ENCODE measurements around the gene GLCE. TPM values are rescaled to one million over a fixed set of nuclear protein-coding genes. Genes with fewer than 3 reads are reported as not detected.
A peak's percentile ranks its signal among the peaks of the same experiment; 100 is the strongest.

Gene GLCE
- total RNA-seq, 1 experiment from 2014 or later = 7.5 TPM

GRCh38 chr15:69126054-69126469 lies 34.4 kb upstream of the GLCE start:
- Mint-ChIP-seq H3K36me3 (ENCODE audit: insufficient read depth, unreplicated experiment) (peaks cover 14% of the 10 kb centered on the region), H3K4me1 (ENCODE audit: insufficient read depth, unreplicated experiment) (peaks cover 21% of the 10 kb centered on the region), H3K27ac (ENCODE audit: low read depth, unreplicated experiment) (peak overlapping the region; percentile 82), H3K9me3 (ENCODE audit: unreplicated experiment) (no peaks in the 10 kb centered on the region), H3K27me3 (ENCODE audit: insufficient read depth, unreplicated experiment) (no peaks in the 10 kb centered on the region), H3K4me3 (ENCODE audit: unreplicated experiment) (no peak overlapping the region)
- BruUV-seq (replicated peaks) = no TSS peak
- peak; percentile 81 for DNase-seq (ENCODE audit: unreplicated experiment)
- intact Hi-C loops (cut with micrococcal nuclease) = no loop called here
- TF ChIP-seq CTCF (IDR thresholded peaks at IDR 0.05; ENCODE audit: unreplicated experiment) = no peak
- ChIA-PET POLR2A (interaction anchor here (0.7 to 1.4 kb wide), 4 partner anchors 8 to 17 kb away, joined by 3 to 8 read pairs (median 3); no protein-coding TSS in a partner anchor), CTCF (interaction anchor here (1.2 kb wide), 1 partner anchor 18 kb away, joined by 3 read pairs; no protein-coding TSS in a partner anchor)

GRCh38 chr15:69127306-69127705 lies 33.1 kb upstream of the GLCE start:
- Mint-ChIP-seq H3K9me3 (ENCODE audit: unreplicated experiment) (no peaks in the 10 kb centered on the region), H3K4me1 (ENCODE audit: insufficient read depth, unreplicated experiment) (peaks cover 21% of the 10 kb centered on the region), H3K27me3 (ENCODE audit: insufficient read depth, unreplicated experiment) (no peaks in the 10 kb centered on the region), H3K4me3 (ENCODE audit: unreplicated experiment) (no peak overlapping the region), H3K36me3 (ENCODE audit: insufficient read depth, unreplicated experiment) (peaks cover 11% of the 10 kb centered on the region), H3K27ac (ENCODE audit: low read depth, unreplicated experiment) (no peak overlapping the region)
- intact Hi-C loops (cut with micrococcal nuclease) = no loop called here
- no peak for DNase-seq (ENCODE audit: unreplicated experiment)
- ChIA-PET POLR2A (interaction anchor here (2.2 kb wide), 1 partner anchor 9 kb away, joined by 8 read pairs; no protein-coding TSS in a partner anchor), CTCF (interaction anchor here (0.6 to 1.7 kb wide), 3 partner anchors 36 to 93 kb away, joined by 3 to 5 read pairs (median 5); no protein-coding TSS in a partner anchor)
- no TSS peak for BruUV-seq (replicated peaks)
- TF ChIP-seq CTCF (IDR thresholded peaks at IDR 0.05; ENCODE audit: unreplicated experiment) = no peak

- CTCF ChIA-PET = interaction anchor here (0.6 kb wide), 1 partner anchor 67 kb away, joined by 3 read pairs; no protein-coding TSS in a partner anchor
- Mint-ChIP-seq H3K9me3 (ENCODE audit: unreplicated experiment) (no peaks in the 10 kb centered on the region), H3K27me3 (ENCODE audit: insufficient read depth, unreplicated experiment) (no peaks in the 10 kb centered on the region), H3K27ac (ENCODE audit: low read depth, unreplicated experiment) (peak overlapping the region; percentile 89), H3K4me1 (ENCODE audit: insufficient read depth, unreplicated experiment) (peaks cover 21% of the 10 kb centered on the region), H3K36me3 (ENCODE audit: insufficient read depth, unreplicated experiment) (peaks cover 7% of the 10 kb centered on the region), H3K4me3 (ENCODE audit: unreplicated experiment) (peak overlapping the region; percentile 25)
- no peak for TF ChIP-seq CTCF (IDR thresholded peaks at IDR 0.05; ENCODE audit: unreplicated experiment)
- BruUV-seq (replicated peaks) = no TSS peak
- DNase-seq (ENCODE audit: unreplicated experiment) = peak; percentile 50
- POLR2A ChIA-PET = interaction anchor here (0.8 to 2.6 kb wide), 6 partner anchors 11 to 43 kb away, joined by 3 to 9 read pairs (median 6); partner anchors contain the start of gene GLCE
- intact Hi-C loops (cut with micrococcal nuclease) = no loop called here
Measured at GRCh38 chr15:69128667-69129311, 31.6 kb upstream of the GLCE start.

- intact Hi-C loops (cut with micrococcal nuclease) = loop anchor here (2.0 kb wide), 1 partner anchor 73 kb away; no protein-coding TSS in a partner anchor
- CTCF ChIA-PET = interaction anchor here (0.6 kb wide), 1 partner anchor 27 kb away, joined by 4 read pairs; no protein-coding TSS in a partner anchor
- TF ChIP-seq CTCF (IDR thresholded peaks at IDR 0.05; ENCODE audit: unreplicated experiment) = no peak
- H3K36me3 Mint-ChIP-seq (ENCODE audit: insufficient read depth, unreplicated experiment) = peaks cover 7% of the 10 kb centered on the region
- H3K4me3 Mint-ChIP-seq (ENCODE audit: unreplicated experiment) = no peak overlapping the region
- BruUV-seq (replicated peaks) = no TSS peak
- POLR2A ChIA-PET = interaction anchor here (0.7 kb wide), 1 partner anchor 40 kb away, joined by 3 read pairs; no protein-coding TSS in a partner anchor
- no peak overlapping the region for H3K27ac Mint-ChIP-seq (ENCODE audit: low read depth, unreplicated experiment)
- DNase-seq (ENCODE audit: unreplicated experiment) = no peak
- no peaks in the 10 kb centered on the region for H3K9me3 Mint-ChIP-seq (ENCODE audit: unreplicated experiment)
- H3K27me3 Mint-ChIP-seq (ENCODE audit: insufficient read depth, unreplicated experiment) = no peaks in the 10 kb centered on the region
- peaks cover 12% of the 10 kb centered on the region for H3K4me1 Mint-ChIP-seq (ENCODE audit: insufficient read depth, unreplicated experiment)
Measured at GRCh38 chr15:69131362-69132220, 28.8 kb upstream of the GLCE start.

Data from MCF 10A (cell line).